Esophagus squamous epithelium (tissue), 4 donors: ENCODE results near the gene PLXDC1.

Experiments
- CTCF ChIP-seq, 6 experiments: fragments of 450-650 bp in 4 of 6; fragments of 200-600 bp in 2 of 6; sonication (generic) in 2 of 6; IDR thresholded peaks; one replicate each; pipeline ENCODE4 v1.5.1; 2016 to 2019; ENCODE audit warnings: antibody characterized with exemption in 6 of 6, mild to moderate bottlenecking in 4 of 6, moderate library complexity in 4 of 6
- POLR2A ChIP-seq, 4 donors: fragments of 450-650 bp; IDR thresholded peaks; one replicate each; pipeline ENCODE4 v1.6.1; 2017; ENCODE audit warnings: antibody characterized with exemption in 4 of 4, mild to moderate bottlenecking in 4 of 4, moderate library complexity in 3 of 4

GRCh38 chr17:39104046-39104445 lies 47.4 kb downstream of the PLXDC1 start:
- TF ChIP-seq POLR2A (IDR thresholded peaks at IDR 0.05) (no peak), CTCF (IDR thresholded peaks at IDR 0.05) (no peak)
